HG03175 (cell line): ENCODE results near the gene PRRG2.

Source experiments
- ATAC-seq: cut with Tn5 transposase; IDR thresholded peaks from one replicate; pipeline ENCODE4 v1.9.1; 2021; ENCODE audit warnings: mild to moderate bottlenecking, moderate library complexity; ENCODE audit not compliant: unreplicated experiment

PRRG2 gene

DNA sequence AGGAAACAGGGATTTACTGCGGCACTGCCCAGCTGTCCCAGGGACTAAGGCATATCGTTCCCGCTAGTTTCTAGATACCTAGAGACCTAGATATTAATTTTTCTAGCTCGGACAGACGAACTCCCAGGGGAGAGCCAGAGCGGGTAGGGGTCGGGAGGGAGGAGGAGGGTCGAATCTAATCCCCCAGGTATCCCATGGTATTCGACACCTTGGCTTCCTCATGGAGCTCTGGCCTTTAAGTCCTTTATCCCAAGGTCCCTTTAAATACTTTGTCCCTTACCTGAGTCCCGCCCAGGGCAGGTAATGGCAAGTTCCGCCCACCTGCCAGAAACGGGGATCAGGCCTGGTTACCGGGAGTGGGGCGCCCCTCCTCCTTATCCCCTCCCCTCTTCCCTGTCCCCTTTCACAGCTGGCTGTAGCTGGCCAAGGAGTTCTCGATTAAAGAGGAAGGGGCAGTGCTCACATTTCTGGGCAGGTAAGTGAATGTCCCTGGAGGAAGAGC lies at the start of gene PRRG2:
TSS of gene PRRG2 (plus strand) at position 310 of the 502 bp plus-strand sequence. CDS start 1,904 bp downstream, outside the sequence.
- ATAC-seq, result no peak

DNA sequence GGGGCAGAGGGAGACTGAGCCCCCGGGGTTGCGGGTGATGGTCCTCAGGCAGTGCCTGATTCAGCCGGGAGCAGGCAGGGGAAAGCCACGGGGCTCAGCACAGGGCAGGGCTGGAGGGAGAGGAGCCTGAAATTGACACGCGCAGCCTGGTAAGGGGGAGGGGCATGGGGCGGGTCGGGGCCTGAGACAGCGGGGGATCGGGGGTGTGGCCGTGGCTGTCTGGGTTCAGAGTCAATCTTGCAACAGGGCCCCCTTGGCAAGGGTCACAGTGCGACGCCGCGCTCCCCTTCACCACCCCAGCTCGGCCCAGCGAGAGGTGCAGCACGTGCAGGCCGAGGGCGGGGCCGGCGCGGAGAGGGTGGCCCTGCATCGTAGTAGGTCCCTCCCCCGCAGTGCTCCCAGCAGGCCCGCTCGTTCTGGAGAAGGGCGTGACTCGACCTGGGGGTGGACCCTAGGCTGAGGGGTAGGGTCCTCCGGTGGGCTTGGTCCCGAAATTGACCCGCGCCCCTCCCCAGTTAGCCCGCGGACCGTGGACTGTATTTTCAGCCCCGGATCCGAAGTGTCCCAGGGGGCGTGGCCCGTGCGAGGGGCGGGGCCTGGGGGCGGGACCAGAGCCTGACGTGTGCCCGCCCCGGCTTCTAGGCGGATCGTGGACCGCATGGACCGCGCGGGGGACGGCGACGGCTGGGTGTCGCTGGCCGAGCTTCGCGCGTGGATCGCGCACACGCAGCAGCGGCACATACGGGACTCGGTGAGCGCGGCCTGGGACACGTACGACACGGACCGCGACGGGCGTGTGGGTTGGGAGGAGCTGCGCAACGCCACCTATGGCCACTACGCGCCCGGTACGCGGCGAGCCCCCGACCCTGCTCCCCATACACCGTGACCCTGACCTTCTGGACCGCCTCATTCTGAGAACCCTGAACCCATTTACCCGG lies 47.3 kb upstream of the PRRG2 start:
- peak; percentile 77 for ATAC-seq

DNA sequence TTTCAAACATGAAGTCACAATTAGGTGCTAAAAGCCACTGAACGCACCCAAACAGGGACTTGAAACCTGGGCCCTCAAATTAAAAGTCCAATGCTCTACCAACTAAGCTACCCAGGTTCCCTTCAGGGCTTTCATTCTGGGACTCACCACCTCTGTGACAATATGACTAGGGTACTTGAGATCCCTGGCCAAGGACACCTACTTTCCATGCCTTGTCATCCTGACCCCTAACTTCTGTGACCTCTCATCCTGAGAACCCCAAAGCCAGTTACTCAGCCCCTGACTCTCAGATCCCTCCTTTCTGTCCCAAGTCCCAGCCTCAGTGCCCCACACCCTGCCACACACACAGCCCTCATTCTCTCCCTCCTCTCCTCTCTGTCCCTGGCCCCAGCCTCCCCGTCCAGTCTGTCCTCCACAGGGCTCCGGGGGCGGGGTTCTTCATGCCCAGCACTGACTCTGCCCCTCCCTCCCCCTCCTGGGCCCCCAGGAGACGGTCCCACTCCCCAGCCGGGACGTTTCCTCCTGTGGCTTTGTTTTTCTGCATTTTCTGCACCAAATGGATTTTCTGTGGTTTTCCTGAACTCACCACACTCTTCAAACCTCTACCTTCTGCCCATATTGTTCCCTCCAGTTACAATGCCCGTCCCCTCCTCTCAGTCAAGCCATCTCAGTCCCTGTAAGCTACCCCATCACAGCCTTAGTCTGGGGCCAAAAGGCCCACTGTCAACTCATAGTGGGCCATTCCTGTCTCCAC lies 46.3 kb upstream of the PRRG2 start:
- ATAC-seq, result no peak

DNA sequence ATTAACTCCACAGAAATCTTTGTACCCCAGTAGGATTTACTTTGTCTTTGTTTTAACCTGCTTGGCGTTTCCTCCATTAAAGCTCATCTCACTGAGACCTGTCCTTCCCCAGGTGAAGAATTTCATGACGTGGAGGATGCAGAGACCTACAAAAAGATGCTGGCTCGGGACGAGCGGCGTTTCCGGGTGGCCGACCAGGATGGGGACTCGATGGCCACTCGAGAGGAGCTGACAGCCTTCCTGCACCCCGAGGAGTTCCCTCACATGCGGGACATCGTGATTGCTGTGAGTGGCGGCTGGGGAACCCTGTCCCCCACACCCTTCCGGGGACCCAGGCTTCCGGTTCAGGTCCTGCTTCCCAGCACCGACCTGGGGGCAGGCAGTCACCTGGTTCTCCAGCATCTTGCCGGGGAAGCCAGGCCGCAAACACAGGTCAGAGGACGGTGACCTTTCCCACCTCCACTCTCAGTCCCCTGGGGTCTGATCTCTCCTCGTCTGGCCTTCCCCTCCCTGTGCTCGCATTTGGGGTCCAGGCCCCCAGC lies 44.1 kb upstream of the PRRG2 start:
- ATAC-seq, result no peak

DNA sequence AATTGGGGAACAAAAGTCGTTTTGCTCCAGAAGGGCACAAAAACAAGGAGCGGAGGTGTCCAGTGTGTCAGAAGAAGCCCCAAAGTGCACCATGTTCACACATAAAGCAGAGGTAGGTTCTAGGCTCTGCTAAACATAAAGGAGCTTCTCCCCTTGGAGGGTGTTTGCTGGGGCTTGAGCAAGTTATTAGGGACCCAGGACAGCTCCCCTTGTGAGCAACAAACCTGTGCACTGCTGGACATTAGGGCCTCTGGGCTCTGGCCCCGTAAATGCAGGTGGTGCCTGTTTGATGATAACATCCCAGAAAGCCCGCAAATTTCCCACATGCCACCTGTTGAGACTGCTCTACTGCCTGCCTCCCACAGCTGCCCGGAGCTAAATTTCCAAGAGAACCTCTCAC lies 42.5 kb upstream of the PRRG2 start:
- no peak for ATAC-seq

DNA sequence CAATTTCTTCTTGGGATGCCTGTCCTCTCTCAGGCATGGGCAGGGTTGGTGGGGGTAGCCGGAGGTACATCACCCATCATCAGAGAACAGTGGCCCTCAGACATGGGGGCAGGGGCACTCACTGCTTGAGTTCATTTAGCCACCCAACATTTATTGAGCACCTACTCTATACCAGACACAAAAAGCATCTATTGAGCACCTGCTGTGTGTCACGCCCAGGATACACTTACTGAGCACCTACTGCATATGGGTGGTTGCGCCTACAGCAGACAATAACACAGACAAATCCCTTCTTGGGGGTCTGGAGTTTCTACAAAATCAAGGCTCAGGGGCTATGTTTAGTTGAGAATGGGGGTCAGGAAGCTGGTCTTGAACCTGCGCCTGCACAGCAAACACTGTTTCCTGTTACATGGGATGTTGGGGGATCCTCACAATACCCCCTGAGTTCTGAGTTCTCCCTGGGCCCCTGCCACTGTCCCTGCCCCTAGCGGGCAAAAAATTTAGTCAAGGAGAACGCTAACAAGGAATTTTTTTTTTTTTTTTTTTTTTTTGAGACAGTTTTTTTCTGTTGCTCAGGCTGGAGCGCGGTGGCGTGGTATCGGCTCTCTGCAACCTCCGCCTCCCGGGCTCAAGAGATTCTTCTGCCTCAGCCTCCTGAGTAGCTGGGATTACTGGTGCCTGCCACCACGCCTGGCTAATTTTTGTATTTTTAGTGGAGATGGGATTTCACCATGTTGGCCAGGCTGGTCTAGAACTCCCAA lies 41.7 kb upstream of the PRRG2 start:
- no peak for ATAC-seq

DNA sequence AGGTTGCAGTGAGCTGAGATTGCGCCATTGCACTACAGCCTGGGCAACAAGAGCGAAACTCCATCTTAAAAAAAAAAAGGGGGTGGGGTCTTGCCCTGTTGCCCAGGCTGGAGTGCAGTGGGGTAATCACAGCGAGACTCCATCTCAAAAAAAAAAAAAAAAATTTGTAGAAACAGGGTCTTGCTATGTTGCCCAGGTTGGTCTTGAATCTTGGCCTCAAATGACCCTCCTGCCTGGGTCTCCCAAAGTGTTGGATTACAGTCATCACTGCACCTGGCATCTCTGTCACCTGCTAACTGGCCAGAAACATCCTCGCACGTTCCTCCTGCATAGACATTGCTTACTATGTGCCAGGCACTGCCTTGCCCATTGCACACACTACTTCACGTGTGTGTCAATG lies 39.2 kb upstream of the PRRG2 start:
- no peak for ATAC-seq

DNA sequence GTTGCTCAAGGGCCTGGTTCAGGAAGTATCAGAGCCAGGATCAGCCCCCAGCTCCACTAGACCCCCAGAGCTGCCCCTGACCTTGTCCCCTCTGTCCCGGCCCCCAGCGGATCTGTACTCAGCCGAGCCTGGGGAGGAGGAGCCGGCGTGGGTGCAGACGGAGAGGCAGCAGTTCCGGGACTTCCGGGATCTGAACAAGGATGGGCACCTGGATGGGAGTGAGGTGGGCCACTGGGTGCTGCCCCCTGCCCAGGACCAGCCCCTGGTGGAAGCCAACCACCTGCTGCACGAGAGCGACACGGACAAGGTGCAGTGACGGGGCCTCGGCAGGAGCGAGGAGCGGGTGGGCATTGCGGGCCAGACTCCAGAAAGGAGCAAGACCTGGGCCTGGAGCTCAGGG lies 38.7 kb upstream of the PRRG2 start:
- no peak for ATAC-seq

DNA sequence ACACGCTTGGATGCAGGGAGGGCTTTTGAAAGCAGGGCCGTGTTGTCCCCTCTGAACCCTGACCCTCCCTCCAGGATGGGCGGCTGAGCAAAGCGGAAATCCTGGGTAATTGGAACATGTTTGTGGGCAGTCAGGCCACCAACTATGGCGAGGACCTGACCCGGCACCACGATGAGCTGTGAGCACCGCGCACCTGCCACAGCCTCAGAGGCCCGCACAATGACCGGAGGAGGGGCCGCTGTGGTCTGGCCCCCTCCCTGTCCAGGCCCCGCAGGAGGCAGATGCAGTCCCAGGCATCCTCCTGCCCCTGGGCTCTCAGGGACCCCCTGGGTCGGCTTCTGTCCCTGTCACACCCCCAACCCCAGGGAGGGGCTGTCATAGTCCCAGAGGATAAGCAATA lies 38.1 kb upstream of the PRRG2 start:
- no peak for ATAC-seq

DNA sequence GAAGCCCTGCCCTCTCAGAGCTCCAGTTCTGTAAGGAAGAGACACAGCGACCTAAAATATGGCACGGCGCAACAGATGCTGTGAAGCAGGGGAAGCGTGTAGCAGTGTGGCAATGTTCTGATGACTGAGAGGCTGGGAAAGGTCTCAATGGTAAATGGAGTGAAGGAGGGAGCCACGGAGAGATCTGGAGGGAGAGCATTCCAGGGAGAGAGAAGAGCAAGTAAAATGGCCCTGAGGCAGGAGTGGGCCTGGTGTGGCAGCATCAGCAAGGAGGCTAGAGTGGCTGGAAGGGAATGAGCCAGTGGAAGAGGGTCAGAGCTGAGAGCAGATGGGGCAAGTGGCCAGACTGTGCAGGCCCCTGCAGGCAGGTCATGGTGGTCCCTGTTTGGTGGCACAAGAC lies 37.0 kb upstream of the PRRG2 start:
- no peak for ATAC-seq

DNA sequence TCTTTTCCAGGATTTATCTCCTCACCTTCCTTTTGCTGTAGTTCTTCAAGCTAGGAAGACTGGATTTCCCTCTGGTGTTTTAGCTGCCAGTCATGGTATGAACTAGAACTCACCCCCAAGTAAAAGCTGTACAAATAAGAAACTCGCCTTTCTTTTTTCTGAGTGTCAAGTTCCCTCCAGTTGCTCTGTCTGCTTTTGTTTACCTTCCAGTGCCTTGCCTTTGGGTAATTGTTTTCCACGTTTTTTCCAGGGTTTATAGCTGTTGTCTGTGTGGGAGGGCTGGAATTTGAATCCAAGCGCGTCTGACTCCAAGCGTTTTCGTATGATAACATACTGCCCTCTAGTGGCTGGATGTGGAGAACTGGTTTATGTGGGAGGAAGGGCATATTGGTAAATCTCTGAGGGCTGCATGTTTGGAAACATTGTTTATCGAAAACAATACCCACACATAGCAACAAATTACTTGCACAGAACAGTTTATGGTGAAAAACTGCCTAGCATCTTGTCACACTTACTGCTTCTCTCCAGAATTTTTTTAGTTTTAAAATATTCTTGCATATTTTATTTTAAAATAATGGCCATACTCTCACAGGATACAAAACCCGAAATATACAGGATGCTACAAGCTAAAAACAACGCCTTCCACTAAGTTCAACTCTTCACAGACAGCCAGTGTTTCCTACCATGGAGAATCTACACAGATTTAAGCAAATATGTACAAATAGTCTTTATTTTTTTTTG lies 34.1 kb upstream of the PRRG2 start:
- ATAC-seq, result no peak

DNA sequence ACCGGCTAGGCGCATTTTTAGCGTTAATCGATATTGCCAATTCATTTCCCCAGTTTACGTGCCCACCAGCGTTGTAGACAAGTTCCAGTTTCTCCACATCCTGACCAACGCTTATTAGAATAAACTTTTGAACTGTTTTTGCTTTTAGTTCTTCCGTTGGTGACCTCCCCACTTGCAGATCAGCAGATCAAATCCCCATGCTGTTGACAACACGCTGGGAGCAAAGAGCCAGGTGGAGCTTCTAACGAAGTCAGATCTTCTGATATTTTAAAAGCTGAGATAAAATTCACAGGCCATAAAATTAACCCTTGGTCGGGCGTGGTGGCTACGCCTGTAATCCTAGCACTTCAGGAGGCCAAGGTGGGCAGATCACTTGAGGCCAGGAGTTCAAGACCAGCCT lies 32.1 kb upstream of the PRRG2 start:
- ATAC-seq, result no peak

DNA sequence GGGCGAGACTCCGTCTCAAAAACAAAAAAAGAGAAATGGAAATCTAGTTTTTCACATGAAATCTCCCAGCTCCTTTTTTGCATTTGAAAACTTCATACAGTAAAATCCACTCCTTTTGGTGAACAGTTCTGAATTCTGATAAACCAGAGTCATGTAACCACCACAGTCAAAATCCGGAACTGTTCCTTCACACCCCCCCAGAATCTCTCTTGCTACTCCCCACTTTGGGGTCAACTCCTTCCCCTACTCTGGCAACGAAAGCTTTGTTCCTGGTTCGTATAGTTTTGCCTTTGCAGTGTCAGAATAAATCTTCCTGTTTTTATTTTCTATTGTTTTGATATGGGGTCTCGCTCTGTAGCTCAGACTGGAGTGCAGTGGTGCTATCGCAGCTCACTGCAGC lies 29.6 kb upstream of the PRRG2 start:
- ATAC-seq, result no peak

DNA sequence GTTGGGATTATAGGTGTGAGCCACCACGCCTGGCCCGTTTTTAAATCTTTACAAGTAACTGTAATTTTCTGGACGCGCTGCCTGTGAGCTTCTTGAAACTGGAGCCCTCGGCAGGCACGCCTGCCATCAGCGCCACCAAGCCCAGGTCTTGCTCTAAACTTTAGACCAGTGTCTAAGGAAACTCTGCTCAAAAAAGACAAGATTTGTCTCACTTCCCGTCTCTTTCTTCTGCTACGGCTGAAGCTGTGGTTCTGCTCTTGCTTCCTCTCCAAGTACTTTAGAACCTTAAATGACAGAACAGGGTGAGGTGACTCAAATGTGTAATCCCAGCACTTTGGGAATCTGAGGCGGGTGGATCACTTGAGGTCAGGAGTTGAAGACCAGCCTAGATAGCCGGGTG lies 28.4 kb upstream of the PRRG2 start:
- no peak for ATAC-seq

DNA sequence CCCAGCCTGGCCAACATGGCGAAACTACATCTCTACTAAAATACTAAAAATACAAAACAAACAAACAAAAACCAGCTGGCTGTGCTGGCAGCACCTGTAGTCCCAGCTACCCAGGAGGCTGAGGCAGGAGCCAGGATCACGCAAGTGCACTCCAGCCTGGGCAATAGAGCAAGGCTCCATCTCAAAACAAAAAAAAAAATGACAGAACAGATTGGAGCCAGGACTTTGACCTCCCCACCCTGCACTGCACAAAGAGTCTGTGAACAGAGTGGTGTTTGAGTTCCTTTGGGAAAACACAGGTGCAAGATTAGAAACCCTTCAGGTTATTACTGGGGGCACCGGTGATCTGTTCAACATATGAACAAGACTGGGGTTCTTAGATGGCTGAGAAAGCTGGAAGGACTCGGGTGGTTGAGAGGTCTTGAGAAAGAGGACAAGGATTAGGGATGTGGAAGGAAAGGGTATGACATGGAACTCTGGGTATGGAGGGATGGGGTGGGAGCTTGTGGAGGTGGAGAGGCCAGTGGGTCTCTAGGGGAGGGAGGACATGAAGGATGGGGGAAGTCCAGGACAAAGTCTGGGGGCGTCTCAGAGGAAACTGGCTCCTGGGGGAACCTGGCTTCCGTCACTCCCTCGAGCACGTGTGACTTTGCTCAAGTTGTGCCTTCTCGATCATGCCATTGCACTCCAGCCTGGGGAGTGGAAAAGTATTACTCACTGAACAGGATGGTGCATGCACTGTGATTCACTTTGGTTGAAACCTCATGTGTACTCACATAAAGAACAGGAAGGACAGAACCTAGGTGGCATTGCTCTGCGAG lies 27.5 kb upstream of the PRRG2 start:
- ATAC-seq, result no peak

DNA sequence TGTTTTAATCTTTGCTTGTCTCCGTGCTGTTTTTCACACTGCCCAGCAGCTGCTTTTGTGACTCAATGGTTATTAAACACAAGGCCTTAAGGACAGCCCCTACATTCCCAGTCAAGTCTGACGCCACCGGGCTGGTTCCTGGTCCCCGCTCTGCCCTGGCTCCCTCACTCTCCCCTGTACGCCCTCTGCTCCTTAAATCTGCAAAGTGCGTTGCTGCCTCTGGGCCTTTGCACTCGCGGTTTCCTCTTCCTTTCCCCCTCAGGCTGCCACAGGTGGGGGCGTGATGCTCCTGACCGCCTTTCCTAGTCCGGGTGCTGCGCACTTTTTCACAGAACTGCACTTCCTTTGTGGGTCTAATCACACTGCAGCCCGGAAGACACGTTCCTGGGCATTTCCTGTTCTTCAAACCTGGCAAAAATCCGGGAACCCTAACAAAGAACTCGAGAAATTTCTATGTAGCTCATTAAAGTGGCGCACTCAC lies 26.4 kb upstream of the PRRG2 start:
- no peak for ATAC-seq

DNA sequence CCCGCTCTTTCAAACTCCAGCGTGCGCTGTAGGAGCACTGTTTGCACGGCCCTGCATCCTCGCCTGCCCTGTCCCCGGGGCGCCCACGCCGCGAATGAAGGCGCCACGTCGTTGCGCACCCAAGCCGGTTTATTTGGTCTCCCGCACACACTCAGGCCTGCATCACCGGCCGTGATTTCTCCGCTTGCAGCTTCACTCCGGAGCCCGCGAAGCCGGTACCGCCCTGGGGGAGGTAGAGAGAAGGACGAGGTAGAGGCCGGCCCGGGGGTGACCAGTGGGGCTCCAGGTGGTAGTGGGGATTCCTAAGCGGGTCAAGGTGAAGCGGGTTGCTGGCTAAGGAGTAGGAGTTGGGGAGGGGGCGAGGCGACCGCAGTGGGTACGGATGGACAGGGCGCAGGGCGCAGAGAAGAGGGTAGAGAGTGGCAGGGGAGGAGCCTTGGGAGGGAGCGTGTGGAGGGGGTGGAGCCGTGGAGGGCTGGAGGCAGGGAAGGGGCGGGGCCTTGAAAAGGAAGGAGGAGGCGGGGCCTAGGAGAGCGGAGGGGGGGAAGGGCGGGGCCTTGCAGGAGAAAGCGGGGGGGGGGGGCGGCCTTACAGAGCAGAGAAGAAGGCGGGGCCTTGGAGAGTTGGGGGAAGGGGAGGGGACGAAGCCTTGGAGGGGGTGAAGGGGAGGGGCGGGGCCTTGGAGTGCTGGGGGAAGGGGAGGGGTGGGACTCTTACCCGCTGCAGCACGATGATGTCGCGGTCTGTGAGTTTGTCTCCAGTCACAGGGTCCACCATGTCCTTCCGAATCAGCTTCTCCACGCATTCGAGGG lies 25.3 kb upstream of the PRRG2 start:
- no peak for ATAC-seq
